OCI-LY7 (cell line): ENCODE measurements around the gene CCDC57. TPM values are rescaled to one million over a fixed set of nuclear protein-coding genes. Genes with fewer than 3 reads are reported as not detected.

ENCODE experiments used
- BruUV-seq: library from RNA; stranded (reverse); fragments of 400-500 nt; replicated peaks from 2 replicates; lab custom pipeline; 2021; lab: Mats Ljungman, UMichigan
- CTCF ChIA-PET: fragments of 300-600 bp; sonication (Branson Sonifier 250); formaldehyde crosslinking; loops from one replicate; lab custom pipeline; 2022; ENCODE audit warnings: antibody characterized with exemption; ENCODE audit not compliant: unreplicated experiment; lab: Charles Lee
- POLR2A ChIA-PET: fragments of 300-600 bp; sonication (Branson Sonifier 250); formaldehyde crosslinking; loops from one replicate; lab custom pipeline; 2022; ENCODE audit warnings: antibody characterized with exemption; lab: Charles Lee
- DNase-seq: peaks from one replicate; pipeline ENCODE4 v3.0.0-alpha.2; 2015; ENCODE audit warnings: low spot score
- H2AFZ ChIP-seq: fragments of 200-600 bp; sonication (generic), shearing (Covaris generic); 2 replicates; pipeline ENCODE4 v1.6.1; 2014; ENCODE audit warnings: mild to moderate bottlenecking, antibody characterized with exemption, low read length, moderate library complexity
- H3K27ac ChIP-seq: fragments of 200-600 bp; sonication (generic); 2 replicates; pipeline ENCODE4 v1.5.1; 2014; ENCODE audit warnings: mixed run types, low read depth, mild to moderate bottlenecking, moderate library complexity, low read length, inconsistent platforms; ENCODE audit not compliant: poor library complexity, severe bottlenecking
- H3K36me3 ChIP-seq: fragments of 200-600 bp; sonication (generic); 2 replicates; pipeline ENCODE4 v1.6.1; 2014; ENCODE audit warnings: mild to moderate bottlenecking, antibody characterized with exemption, low read length, moderate library complexity, mixed read lengths; ENCODE audit not compliant: insufficient read depth
- H3K4me1 ChIP-seq: fragments of 200-600 bp; sonication (generic); 2 replicates; pipeline ENCODE4 v1.5.1; 2014; ENCODE audit warnings: mild to moderate bottlenecking, low read length; ENCODE audit not compliant: insufficient read depth, poor library complexity, severe bottlenecking
- H3K4me2 ChIP-seq: fragments of 200-600 bp; sonication (generic); 2 replicates; pipeline ENCODE4 v1.6.1; 2014; ENCODE audit warnings: mild to moderate bottlenecking, low read length
- H3K4me3 ChIP-seq: fragments of 200-600 bp; sonication (generic); 2 replicates; pipeline ENCODE4 v1.5.1; 2014; ENCODE audit warnings: mild to moderate bottlenecking, low read depth, low read length; ENCODE audit not compliant: poor library complexity, severe bottlenecking
- H3K79me2 ChIP-seq: fragments of 200-600 bp; sonication (generic); 2 replicates; pipeline ENCODE4 v1.6.1; 2016; ENCODE audit warnings: low read depth, mild to moderate bottlenecking, low read length, moderate library complexity, mixed read lengths; ENCODE audit not compliant: insufficient read depth
- H3K9me2 ChIP-seq: fragments of 200-600 bp; sonication (generic); 2 replicates; pipeline ENCODE4 v1.6.1; 2016; ENCODE audit warnings: mild to moderate bottlenecking, low read length, mixed read lengths; ENCODE audit not compliant: insufficient read depth
- H3K9me3 ChIP-seq: fragments of 200-600 bp; sonication (generic); 2 replicates; pipeline ENCODE4 v1.6.1; 2014; ENCODE audit warnings: mild to moderate bottlenecking, mixed run types, low read length, mixed read lengths
- H4K20me1 ChIP-seq: fragments of 200-600 bp; sonication (generic); 2 replicates; pipeline ENCODE4 v1.6.1; 2014; ENCODE audit warnings: mild to moderate bottlenecking, antibody characterized with exemption, low read length, moderate library complexity, mixed read lengths; ENCODE audit not compliant: insufficient read depth
- EZH2phosphoT487 ChIP-seq: fragments of 200-600 bp; sonication (generic); IDR thresholded peaks from 2 replicates; pipeline ENCODE4 v1.6.1; 2018; ENCODE audit warnings: low read depth, borderline replicate concordance, mild to moderate bottlenecking, mixed run types, antibody characterized with exemption, low read length, moderate library complexity, mixed read lengths
- intact Hi-C: fragments of 100-400 bp; cut with micrococcal nuclease; formaldehyde crosslinking; loops from one replicate; pipeline ENCODE4 v1.10.0; 2022; ENCODE audit not compliant: unreplicated experiment
- total RNA-seq, 2 experiments: library from RNA; depleted of rRNA in 1 of 2; stranded (reverse); fragments of >200 nt in 1 of 2; shearing (Covaris generic) in 1 of 2; gene quantifications; 2 replicates each; pipeline ENCODE4 v1.2.3, GENCODE V29; 2014 to 2022
- TF ChIP-seq, protein P1 (sequence below): fragments of 200-600 bp; sonication (generic); conservative IDR thresholded peaks from 2 replicates; pipeline ENCODE4 v1.5.1; 2014; ENCODE audit warnings: mild to moderate bottlenecking, antibody characterized with exemption, low read length, moderate library complexity, mixed read lengths

CCDC57 gene
- total RNA-seq, 2 experiments from 2014 or later = 34.5 to 58.7 TPM

DNA sequence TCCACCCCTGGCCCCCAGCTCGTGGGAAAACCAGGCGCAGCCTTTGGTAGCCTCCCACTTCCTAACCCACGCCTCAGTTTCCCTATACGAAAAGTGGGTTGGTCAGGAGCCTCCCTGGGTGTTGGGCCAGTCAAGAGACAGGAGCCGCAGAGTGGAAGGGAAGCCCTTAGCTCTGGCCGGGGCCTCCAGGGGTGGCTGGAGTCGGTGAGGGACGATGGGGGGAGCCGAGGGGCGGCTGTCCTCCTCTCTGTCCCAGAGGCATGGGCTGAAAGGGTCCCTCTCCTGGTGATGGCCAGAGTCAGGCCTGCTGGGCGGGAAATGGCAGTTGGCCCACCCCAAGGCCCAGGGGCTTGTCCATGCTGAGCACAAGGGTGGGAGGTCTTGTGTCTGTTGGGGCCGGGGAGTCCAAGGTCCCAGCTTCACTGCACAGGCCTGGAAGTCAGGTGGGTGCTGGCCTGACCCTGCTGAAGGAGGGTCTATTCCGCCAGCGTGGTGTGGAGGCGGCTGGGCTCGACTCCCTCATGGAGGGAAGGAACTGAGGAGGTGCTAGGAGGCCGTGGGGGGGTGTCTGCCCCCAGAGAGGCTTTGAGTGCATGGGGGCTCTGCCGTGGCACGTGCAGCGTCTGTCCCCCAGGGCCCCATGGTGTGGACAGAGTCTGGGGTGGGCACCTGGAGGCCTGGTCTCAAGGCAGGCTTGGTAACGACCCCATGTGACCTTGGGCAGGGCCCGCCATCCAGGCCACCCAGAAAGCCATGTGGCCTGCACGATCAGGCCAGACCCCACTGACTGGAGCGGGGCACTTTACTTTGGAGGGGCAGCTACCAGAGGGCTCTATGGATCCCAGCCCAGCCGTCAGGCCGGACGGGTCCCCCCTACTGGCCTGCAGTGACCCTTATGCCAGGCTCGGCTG, 17.3 kb upstream of the CCDC57 start:
- ChIA-PET CTCF (no interaction called here), POLR2A (no interaction called here)
- peak overlapping the region; percentile 36; the same call in 1 of the 2 replicates for H3K4me2 ChIP-seq
- no peaks in the 10 kb centered on the region for H3K9me3 ChIP-seq
- DNase-seq = no peak
- no peaks in the 10 kb centered on the region for H3K36me3 ChIP-seq
- H3K79me2 ChIP-seq = no peaks in the 10 kb centered on the region
- H3K4me3 ChIP-seq = peak overlapping the region; percentile 67
- TF ChIP-seq, protein P1, sequence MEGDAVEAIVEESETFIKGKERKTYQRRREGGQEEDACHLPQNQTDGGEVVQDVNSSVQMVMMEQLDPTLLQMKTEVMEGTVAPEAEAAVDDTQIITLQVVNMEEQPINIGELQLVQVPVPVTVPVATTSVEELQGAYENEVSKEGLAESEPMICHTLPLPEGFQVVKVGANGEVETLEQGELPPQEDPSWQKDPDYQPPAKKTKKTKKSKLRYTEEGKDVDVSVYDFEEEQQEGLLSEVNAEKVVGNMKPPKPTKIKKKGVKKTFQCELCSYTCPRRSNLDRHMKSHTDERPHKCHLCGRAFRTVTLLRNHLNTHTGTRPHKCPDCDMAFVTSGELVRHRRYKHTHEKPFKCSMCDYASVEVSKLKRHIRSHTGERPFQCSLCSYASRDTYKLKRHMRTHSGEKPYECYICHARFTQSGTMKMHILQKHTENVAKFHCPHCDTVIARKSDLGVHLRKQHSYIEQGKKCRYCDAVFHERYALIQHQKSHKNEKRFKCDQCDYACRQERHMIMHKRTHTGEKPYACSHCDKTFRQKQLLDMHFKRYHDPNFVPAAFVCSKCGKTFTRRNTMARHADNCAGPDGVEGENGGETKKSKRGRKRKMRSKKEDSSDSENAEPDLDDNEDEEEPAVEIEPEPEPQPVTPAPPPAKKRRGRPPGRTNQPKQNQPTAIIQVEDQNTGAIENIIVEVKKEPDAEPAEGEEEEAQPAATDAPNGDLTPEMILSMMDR = no peak
- TF ChIP-seq EZH2phosphoT487 = no peak
- peaks cover 42% of the 10 kb centered on the region for H3K4me1 ChIP-seq
- intact Hi-C loops = loop anchor here (2.0 to 5.0 kb wide), 2 partner anchors 17 to 187 kb away; partner anchors contain the start of genes CCDC57, HEXD and OGFOD3
- peaks cover 5% of the 10 kb centered on the region; the same call in 1 of the 2 replicates for H4K20me1 ChIP-seq
- H3K27ac ChIP-seq = no peak overlapping the region
- H2AFZ ChIP-seq = no peak overlapping the region
- H3K9me2 ChIP-seq = no peaks in the 10 kb centered on the region
- BruUV-seq = no TSS peak

DNA sequence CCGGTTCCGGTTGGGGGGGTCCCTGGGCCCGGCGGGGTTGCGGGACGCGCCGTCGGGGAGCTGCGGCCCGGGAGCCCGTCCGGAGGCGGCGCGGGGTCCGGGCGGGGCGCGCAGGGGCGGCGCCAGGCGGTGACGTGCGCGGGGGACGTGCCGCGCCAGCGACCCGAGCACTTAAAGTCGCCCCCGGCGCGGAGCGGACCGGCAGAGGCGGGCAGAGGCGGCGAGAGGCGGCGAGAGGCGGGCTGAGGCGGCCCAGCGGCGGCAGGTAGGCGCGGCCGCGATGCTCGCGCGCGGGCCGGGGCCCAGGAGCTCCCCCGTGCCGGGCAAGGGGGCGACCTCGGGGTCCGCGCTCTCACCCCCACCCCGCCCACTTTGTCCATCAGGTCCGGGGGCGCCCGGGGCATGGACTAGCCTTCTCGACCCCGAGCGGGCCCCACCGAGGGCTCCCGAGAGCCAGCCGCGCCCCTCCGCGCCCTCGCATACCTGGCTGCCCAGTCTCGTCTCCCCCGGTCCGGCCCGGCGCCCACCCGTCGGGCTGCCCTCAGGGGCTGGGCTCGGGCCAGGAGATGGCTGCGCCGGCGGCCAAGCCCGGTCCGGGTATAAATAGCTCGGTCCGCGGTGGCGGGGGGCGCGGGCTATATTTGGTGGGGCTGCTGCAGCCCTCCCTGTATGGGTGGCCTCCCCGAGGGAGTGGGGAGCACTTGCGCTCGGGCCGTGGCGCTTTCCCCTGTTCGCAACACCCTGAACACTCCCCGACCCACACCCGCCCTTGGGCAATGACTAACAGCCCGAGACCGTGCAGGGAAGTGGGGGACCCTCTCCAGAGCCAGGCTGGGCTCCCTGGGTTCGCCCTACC, 16.4 kb upstream of the CCDC57 start, which contains the start of gene SLC16A3:
TSS of gene SLC16A3 (plus strand) at position 201 of the 856 bp plus-strand sequence. CDS start 6,967 bp downstream, outside the sequence.
- Histone ChIP-seq H3K27ac (no peak within 1 kb of the TSS), H3K4me3 (peak within 1 kb of the TSS; percentile 67), H3K36me3 (no peaks in the 10 kb centered on the region), H4K20me1 (0 out of 2 replicates have a peak, but pooled peaks cover under 1% of the 10 kb centered on the region), H3K4me1 (peaks cover 33% of the 10 kb centered on the region), H2AFZ (peak within 1 kb of the TSS; percentile 51), H3K9me2 (no peaks in the 10 kb centered on the region), H3K79me2 (no peaks in the 10 kb centered on the region), H3K9me3 (no peaks in the 10 kb centered on the region), H3K4me2 (peak within 1 kb of the TSS; percentile 68)
- CTCF ChIA-PET = no interaction called here
- POLR2A ChIA-PET = interaction anchor here (1.0 kb wide), 1 partner anchor 317 kb away, joined by 3 read pairs; no protein-coding TSS in a partner anchor
- TF ChIP-seq, protein P1 = no peak
- no peak for TF ChIP-seq EZH2phosphoT487
- intact Hi-C loops = loop anchor here (2.0 kb wide), 1 partner anchor 16 kb away; the partner anchor contains the start of gene CCDC57
- DNase-seq = peak; percentile 45
- no TSS peak for BruUV-seq
